ENCODE measurements around the gene GPR18.

GRCh38 chr13:99298056-99298455 is 39.9 kb upstream of the GPR18 start:
- TF ChIP-seq CTCF (IDR thresholded peaks at IDR 0.05), result no peak
- TF ChIP-seq POLR2AphosphoS5 (IDR thresholded peaks at IDR 0.05), result no peak
- no peak for TF ChIP-seq EP300 (IDR thresholded peaks at IDR 0.05)
